NOMO-1 (cell line): ENCODE results near the gene SPRYD7.

Experiments used
- DNase-seq, 2 experiments: peaks; one replicate each; lab custom pipeline; 2025; ENCODE audit not compliant: unreplicated experiment in 2 of 2; lab: John Stamatoyannopoulos, UW

Gene SPRYD7

GRCh38 chr13:49867834-49868233 is 68.3 kb downstream of the SPRYD7 start:
- no peak for DNase-seq

GRCh38 chr13:49865218-49865617 is 70.9 kb downstream of the SPRYD7 start:
- no peak for DNase-seq

- DNase-seq = no peak
Measured at GRCh38 chr13:49864509-49864908, 71.6 kb downstream of the SPRYD7 start.
